VCaP (cell line): ENCODE measurements around the gene SIN3B.
A peak's percentile ranks its signal among the peaks of the same experiment; 100 is the strongest.

Experiments
- H3K27ac ChIP-seq: fragments of 450-650 bp; 2 replicates; pipeline ENCODE4 v1.5.1; 2017
- TF ChIP-seq, protein P1 (sequence below): fragments of 450-650 bp; conservative IDR thresholded peaks from 2 replicates; pipeline ENCODE4 v1.5.1; 2017; ENCODE audit warnings: mild to moderate bottlenecking, moderate library complexity

SIN3B gene

DNA sequence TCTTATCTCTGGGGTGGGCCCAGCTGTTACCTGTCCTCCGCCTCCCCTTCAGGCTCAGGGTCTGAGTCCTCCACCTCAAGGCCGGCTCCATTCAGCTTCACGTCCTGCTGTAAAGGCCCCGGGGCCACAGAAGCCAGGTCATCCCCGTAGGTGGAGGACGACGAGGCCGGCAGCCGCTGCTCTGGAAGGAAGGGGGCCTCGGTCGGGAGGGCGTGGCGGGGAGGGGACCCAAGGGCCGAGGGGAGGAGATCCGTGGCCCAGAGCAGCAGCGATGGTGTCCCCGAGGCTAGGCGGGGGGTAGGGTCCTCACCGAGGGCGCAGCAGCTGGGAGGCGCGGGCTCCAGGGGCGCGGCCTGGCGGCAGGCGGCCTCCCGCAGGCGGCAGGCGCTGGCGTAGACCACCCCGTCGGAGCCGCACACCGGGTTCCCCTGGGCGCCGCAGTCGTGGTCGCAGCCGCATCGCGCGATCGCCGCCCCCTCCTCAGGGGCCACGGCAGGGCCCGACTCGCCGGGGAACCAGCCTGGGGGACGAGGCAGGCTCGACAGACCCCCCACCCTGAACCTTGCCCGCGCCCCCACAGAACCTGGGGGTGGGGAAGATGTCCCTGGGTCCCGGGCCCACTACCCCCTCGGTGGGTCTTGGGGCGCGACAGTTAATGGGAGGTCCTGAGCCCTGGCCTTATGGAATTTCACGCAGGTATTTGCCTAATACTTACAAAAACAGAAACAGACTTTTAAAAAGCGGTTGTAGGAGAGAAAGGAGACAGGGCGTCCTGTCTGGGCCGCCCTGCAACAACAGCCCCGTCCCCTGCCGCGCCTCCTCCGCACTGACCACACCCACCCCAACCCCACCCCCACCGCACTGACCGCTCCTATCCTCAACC lies 67.2 kb downstream of the SIN3B start:
- H3K27ac ChIP-seq, result no peak overlapping the region
- TF ChIP-seq, protein P1, sequence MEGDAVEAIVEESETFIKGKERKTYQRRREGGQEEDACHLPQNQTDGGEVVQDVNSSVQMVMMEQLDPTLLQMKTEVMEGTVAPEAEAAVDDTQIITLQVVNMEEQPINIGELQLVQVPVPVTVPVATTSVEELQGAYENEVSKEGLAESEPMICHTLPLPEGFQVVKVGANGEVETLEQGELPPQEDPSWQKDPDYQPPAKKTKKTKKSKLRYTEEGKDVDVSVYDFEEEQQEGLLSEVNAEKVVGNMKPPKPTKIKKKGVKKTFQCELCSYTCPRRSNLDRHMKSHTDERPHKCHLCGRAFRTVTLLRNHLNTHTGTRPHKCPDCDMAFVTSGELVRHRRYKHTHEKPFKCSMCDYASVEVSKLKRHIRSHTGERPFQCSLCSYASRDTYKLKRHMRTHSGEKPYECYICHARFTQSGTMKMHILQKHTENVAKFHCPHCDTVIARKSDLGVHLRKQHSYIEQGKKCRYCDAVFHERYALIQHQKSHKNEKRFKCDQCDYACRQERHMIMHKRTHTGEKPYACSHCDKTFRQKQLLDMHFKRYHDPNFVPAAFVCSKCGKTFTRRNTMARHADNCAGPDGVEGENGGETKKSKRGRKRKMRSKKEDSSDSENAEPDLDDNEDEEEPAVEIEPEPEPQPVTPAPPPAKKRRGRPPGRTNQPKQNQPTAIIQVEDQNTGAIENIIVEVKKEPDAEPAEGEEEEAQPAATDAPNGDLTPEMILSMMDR, result no peak

DNA sequence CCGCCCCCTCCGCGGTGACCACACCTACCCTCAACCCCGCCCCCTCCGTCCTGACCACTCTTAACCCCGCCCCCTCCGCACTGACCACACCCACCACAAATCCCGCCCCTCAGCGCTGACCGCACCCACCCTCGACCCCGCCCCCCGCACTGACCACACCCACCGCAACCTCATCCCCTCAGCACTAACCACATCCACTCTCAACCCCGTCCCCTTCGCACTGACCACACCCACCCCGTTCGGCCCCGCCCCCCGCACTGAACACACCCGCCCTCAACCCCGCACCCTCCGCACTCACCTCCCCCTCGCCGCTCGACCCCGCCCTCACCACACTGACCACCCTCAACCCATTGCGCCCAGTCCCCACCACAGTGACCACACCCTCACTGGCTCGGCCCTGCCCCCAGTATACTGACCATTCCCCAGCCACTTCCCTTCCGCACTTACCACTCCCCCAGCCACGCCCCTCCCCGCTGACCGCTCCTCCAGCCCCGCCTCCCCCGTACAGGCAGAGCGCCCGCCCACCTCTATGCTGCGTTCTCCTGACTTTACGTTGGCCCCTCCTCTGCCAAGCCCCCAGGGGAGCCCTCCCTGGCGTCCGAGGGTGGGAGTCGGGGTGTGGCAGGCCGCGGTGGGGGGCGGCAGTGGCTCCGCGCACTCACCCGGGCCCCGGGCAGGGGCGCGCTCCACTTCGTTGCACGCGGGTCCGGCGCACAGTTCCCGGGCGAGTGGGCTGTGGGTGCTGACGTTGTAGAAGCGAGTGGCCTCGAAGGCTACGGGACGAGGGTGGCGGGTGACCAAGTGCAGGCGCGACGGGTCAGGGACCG lies 68.0 kb downstream of the SIN3B start:
- TF ChIP-seq, protein P1, result no peak
- no peak overlapping the region for H3K27ac ChIP-seq

DNA sequence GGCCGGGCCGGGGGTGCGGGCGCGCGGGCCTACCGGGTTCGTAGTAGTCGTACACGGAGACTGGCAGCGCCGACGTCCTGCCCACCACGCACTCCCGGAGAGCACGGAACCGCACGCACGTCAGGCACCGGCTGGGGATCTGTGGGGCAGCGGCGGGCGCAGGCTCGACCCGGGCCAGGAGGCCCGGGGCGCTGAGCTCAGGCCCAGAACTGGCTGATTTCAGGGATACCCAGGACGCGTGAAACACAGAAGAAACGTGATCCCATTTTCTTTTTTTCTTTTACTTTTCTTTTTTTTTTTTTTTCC lies 68.6 kb downstream of the SIN3B start:
- TF ChIP-seq, protein P1, result no peak
- no peak overlapping the region for H3K27ac ChIP-seq

DNA sequence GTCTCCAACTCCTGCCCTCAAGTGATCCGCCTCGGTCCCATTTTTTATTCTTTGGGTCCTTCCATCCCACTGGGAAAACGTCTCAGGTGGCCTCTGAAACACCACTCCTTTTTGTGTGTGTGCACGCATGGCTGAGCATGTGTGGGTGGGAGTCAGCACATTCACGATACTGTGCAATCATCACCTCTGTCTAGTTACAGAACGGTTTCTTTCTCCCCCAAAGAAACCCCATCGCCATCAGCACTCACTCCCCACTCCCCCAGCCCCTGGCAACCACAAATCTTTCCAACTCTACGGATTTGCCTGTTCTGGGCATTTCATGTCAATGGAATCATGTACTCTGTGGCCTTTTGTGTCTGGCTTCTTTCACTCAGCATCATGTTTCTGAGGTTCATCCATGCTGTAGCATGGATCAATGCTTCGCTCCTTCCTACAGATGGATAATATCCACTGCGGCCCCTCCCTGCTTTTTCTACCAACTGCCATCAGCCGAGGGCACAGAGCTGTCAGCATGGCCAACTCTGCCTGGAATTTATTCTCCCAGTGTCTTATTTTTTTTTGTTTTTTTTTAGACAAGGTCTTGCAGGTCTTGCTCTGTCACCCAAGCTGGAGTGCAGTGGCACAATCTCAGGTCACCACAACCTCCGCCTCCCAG lies 69.3 kb downstream of the SIN3B start:
- TF ChIP-seq, protein P1, result no peak
- no peak overlapping the region for H3K27ac ChIP-seq

DNA sequence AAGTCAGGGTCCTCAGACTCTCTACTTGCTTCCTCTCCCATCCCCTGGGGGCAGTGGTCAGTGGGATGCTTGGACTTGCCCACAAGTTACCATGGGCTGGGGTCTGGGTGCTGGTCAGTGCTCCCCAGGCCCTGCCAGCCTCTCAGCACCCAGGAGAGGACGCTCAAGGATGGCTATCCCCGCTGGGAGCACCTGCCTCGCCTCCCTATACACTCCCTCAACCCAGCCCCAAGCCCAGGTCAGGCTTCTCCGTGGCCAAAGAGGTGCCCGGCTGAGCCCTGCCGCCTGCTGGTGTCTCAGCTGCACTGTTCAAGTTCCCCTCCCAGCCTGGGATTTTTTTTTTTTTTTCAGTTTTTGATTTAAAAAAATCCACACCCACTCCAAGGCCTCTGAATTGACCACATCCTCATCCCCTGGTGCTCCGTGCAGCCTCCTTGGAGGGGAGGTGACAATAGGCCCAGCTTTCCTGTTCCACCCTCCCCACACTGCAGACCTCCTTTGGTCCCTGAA lies 70.4 kb downstream of the SIN3B start:
- TF ChIP-seq, protein P1, result 0 out of 2 replicates have a peak, but pooled peaks have one; percentile 12
- no peak overlapping the region for H3K27ac ChIP-seq

DNA sequence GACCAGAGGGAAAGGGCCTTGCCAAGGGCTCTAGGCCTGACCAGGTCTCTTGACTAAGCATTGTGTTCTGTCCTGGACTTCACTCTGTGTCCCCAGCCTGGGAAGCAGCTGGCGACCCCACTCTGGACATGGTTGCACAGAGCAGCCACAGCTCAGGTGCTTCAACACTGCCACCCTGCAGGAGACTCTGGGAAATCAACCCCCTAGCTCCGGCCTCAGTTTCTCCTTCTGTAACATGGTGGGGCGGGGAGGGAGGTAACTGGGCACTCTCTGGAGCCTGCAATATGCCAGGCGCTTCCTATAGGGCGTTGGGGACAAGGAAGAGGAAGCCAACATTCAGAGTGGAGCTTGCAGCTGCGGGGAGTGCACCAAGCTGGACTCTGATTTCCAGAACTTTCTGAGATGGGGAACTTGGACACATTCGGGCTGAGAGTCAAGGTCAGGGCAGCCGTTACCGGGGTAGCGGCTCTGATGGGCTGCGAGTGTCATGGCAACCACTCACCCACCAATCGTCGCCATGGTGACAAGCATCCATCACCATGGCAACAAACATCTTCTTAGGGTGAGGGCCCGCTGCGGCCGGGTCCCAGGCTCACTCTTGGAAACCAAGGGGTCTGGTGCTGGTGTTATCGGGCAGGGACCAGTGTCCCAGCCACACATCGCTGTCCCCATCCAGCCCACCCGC lies 72.4 kb downstream of the SIN3B start:
- TF ChIP-seq, protein P1, result no peak
- no peak overlapping the region for H3K27ac ChIP-seq
